Occipital lobe (tissue), 2 donors: ENCODE measurements around the gene PPP2R2C. TPM values are rescaled to one million over a fixed set of nuclear protein-coding genes. Genes with fewer than 3 reads are reported as not detected.

Source experiments
- DNase-seq: peaks from one replicate; lab custom pipeline; 2025; lab: John Stamatoyannopoulos, UW
- total RNA-seq: library from RNA; depleted of rRNA; stranded (reverse); fragments of >200 nt; gene quantifications from one replicate; pipeline ENCODE4 v1.2.3, GENCODE V29; 2014

Gene PPP2R2C
- total RNA-seq, 1 donor from 2014 or later = 44.1 TPM

- DNase-seq = no peak
Observed at GRCh38 chr4:6367371-6367851, 105.0 kb downstream of the PPP2R2C start.

GRCh38 chr4:6366581-6366980 lies 105.8 kb downstream of the PPP2R2C start:
- no peak for DNase-seq

GRCh38 chr4:6365545-6366086 lies 106.8 kb downstream of the PPP2R2C start:
- no peak for DNase-seq

GRCh38 chr4:6364581-6364980 lies 107.8 kb downstream of the PPP2R2C start:
- DNase-seq = no peak

- DNase-seq = no peak
Observed at GRCh38 chr4:6364146-6364545, 108.3 kb downstream of the PPP2R2C start.

GRCh38 chr4:6362896-6363295 lies 109.5 kb downstream of the PPP2R2C start:
- no peak for DNase-seq

- no peak for DNase-seq
Observed at GRCh38 chr4:6362243-6362885, 110.0 kb downstream of the PPP2R2C start.

GRCh38 chr4:6361076-6361784 lies 111.2 kb downstream of the PPP2R2C start:
- no peak for DNase-seq

GRCh38 chr4:6360385-6360784 lies 112.0 kb downstream of the PPP2R2C start:
- peak; percentile 84 for DNase-seq

- DNase-seq = no peak
Observed at GRCh38 chr4:6359536-6360308, 112.7 kb downstream of the PPP2R2C start.

- no peak for DNase-seq
Observed at GRCh38 chr4:6357476-6357875, 114.9 kb downstream of the PPP2R2C start.

- DNase-seq = no peak
Observed at GRCh38 chr4:6356076-6356560, 116.3 kb downstream of the PPP2R2C start.

GRCh38 chr4:6355052-6355451 lies 117.4 kb downstream of the PPP2R2C start:
- DNase-seq = no peak

GRCh38 chr4:6354626-6355025 lies 117.8 kb downstream of the PPP2R2C start:
- no peak for DNase-seq

GRCh38 chr4:6354119-6354518 lies 118.3 kb downstream of the PPP2R2C start:
- DNase-seq = no peak

- no peak for DNase-seq
Observed at GRCh38 chr4:6352031-6352692, 120.3 kb downstream of the PPP2R2C start.

GRCh38 chr4:6351246-6352000 lies 121.0 kb downstream of the PPP2R2C start:
- DNase-seq = no peak

- no peak for DNase-seq
Observed at GRCh38 chr4:6350646-6351045, 121.8 kb downstream of the PPP2R2C start.

GRCh38 chr4:6349896-6350603 lies 122.4 kb downstream of the PPP2R2C start:
- no peak for DNase-seq

GRCh38 chr4:6348408-6348807 lies 124.0 kb downstream of the PPP2R2C start:
- DNase-seq = no peak
